DND-41 (cell line): ENCODE data around the gene MINDY4.
A peak's percentile ranks its signal among the peaks of the same experiment; 100 is the strongest.

Experiments used
- ATAC-seq: fragments of 200-7000 bp; cut with Tn5 transposase; 3 replicates; pipeline ENCODE4 v1.9.1; 2021; ENCODE audit warnings: low read depth; ENCODE audit not compliant: insufficient read depth
- DNase-seq: peaks from one replicate; pipeline ENCODE4 v3.0.0-alpha.2; 2020
- H2AFZ ChIP-seq: 2 replicates; pipeline ENCODE4 v1.6.0; 2012; ENCODE audit warnings: low read depth, low read length
- H3K27ac ChIP-seq: 2 replicates; pipeline ENCODE4 v1.5.1; 2012; ENCODE audit warnings: low read length, inconsistent platforms
- H3K27me3 ChIP-seq: fragments of 200-600 bp; sonication (generic); 2 replicates; pipeline ENCODE4 v1.6.0; 2012; ENCODE audit warnings: low read length, mild to moderate bottlenecking, inconsistent platforms; ENCODE audit not compliant: insufficient read depth, poor library complexity
- H3K36me3 ChIP-seq: 2 replicates; pipeline ENCODE4 v1.5.1; 2012; ENCODE audit warnings: low read length, inconsistent platforms; ENCODE audit not compliant: insufficient read depth
- H3K4me1 ChIP-seq: 2 replicates; pipeline ENCODE4 v1.5.1; 2012; ENCODE audit warnings: mild to moderate bottlenecking, low read length; ENCODE audit not compliant: insufficient read depth
- H3K4me2 ChIP-seq: 2 replicates; pipeline ENCODE4 v1.6.0; 2012; ENCODE audit warnings: mild to moderate bottlenecking, moderate library complexity, low read length, inconsistent platforms; ENCODE audit not compliant: insufficient read depth
- H3K4me3 ChIP-seq, 2 experiments: fragments of 200-600 bp in 1 of 2; shearing (Covaris generic) in 1 of 2; 2 replicates each; pipeline ENCODE4 v1.5.1; 2012 to 2016; ENCODE audit warnings: inconsistent platforms in 2 of 2, low read length in 2 of 2, mild to moderate bottlenecking in 2 of 2, low read depth in 1 of 2, moderate library complexity in 1 of 2
- H3K79me2 ChIP-seq: 2 replicates; pipeline ENCODE4 v1.6.0; 2012; ENCODE audit warnings: low read length, inconsistent platforms; ENCODE audit not compliant: insufficient read depth
- H3K9ac ChIP-seq: 2 replicates; pipeline ENCODE4 v1.6.0; 2012; ENCODE audit warnings: low read depth, mild to moderate bottlenecking, inconsistent platforms, low read length, moderate library complexity
- H3K9me3 ChIP-seq: 2 replicates; pipeline ENCODE4 v1.5.1; 2012; ENCODE audit warnings: low read length, moderate library complexity, mild to moderate bottlenecking, inconsistent platforms; ENCODE audit not compliant: insufficient read depth, severe bottlenecking
- H4K20me1 ChIP-seq: 2 replicates; pipeline ENCODE4 v1.6.0; 2012; ENCODE audit warnings: low read length; ENCODE audit not compliant: insufficient read depth
- CTCF ChIP-seq: IDR thresholded peaks from 2 replicates; pipeline ENCODE4 v1.5.1; 2012; ENCODE audit warnings: borderline replicate concordance, low read length, moderate library complexity, mild to moderate bottlenecking; ENCODE audit not compliant: poor library complexity, severe bottlenecking; ENCODE audit errors: extremely low read depth
- EZH2 ChIP-seq: IDR thresholded peaks from 3 replicates; pipeline ENCODE4 v1.6.1; 2012; ENCODE audit warnings: borderline replicate concordance, low read depth, mild to moderate bottlenecking, moderate library complexity, low read length, inconsistent platforms; ENCODE audit not compliant: severe bottlenecking

Gene MINDY4

DNA sequence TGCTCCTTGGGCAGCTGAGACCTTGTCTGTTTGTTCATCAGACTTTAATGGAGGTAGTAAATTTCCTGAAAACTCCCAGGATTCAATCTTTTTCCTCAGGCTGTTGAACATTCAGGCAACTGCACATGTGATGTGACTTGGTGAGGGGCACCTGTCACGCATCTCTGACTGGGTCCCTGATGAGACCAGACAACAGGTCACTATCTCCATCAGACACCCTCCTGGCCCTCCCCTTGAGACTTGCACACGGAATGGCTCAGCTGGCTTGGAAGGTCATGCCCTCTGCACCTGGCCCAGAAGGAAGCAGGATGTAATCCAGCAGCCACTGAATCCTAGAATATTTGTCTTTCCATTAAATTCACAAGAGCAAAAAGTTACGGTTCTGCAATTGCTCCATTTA lies 156.3 kb downstream of the MINDY4 start:
- Histone ChIP-seq H2AFZ (no peak overlapping the region), H4K20me1 (no peaks in the 10 kb centered on the region), H3K9ac (no peak overlapping the region), H3K4me1 (no peaks in the 10 kb centered on the region), H3K27me3 (peaks cover 4% of the 10 kb centered on the region), H3K4me2 (no peak overlapping the region), H3K4me3 (no peak overlapping the region), H3K9me3 (no peaks in the 10 kb centered on the region), H3K79me2 (no peaks in the 10 kb centered on the region), H3K27ac (no peak overlapping the region), H3K36me3 (no peaks in the 10 kb centered on the region)
- TF ChIP-seq EZH2: no peak
- TF ChIP-seq CTCF: no peak
- ATAC-seq: no peak
- DNase-seq: no peak

GRCh38 chr7:30928254-30928872 lies 157.1 kb downstream of the MINDY4 start:
- no peaks in the 10 kb centered on the region for H3K4me1 ChIP-seq
- H3K9ac ChIP-seq: no peak overlapping the region
- H2AFZ ChIP-seq: no peak overlapping the region
- ATAC-seq (no peak), DNase-seq (peak; percentile 1)
- no peak overlapping the region for H3K4me2 ChIP-seq
- peaks cover 4% of the 10 kb centered on the region for H3K27me3 ChIP-seq
- no peaks in the 10 kb centered on the region for H4K20me1 ChIP-seq
- TF ChIP-seq CTCF: no peak
- no peak for TF ChIP-seq EZH2
- H3K27ac ChIP-seq: no peak overlapping the region
- no peaks in the 10 kb centered on the region for H3K79me2 ChIP-seq
- H3K4me3 ChIP-seq: no peak overlapping the region
- H3K9me3 ChIP-seq: no peaks in the 10 kb centered on the region
- H3K36me3 ChIP-seq: no peaks in the 10 kb centered on the region

DNA sequence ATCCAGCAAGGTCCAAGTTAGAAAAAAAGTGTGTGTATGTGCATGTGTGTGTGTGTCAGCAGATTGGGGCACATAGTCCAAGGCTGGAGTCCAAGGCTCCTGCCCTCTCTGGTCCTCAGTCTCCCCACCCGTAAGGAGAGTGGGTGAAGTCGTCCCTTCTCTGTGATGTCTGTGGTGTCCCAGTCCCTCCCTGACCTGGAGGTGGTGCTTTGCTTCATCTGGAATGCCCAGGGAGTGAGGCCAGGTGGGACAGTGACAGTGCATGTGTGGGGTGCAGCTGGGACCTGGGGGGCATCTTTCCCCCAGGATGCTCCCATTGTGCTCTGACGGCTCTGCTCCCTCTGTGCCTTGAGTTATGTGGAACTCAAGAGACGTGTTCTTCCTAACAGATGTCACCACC lies 158.5 kb downstream of the MINDY4 start:
- TF ChIP-seq EZH2 (no peak), CTCF (no peak)
- no peak for DNase-seq
- Histone ChIP-seq H4K20me1 (no peaks in the 10 kb centered on the region), H3K9me3 (no peaks in the 10 kb centered on the region), H3K27me3 (peaks cover 4% of the 10 kb centered on the region), H2AFZ (no peak overlapping the region), H3K4me3 (no peak overlapping the region), H3K36me3 (no peaks in the 10 kb centered on the region), H3K9ac (no peak overlapping the region), H3K4me1 (no peaks in the 10 kb centered on the region), H3K27ac (no peak overlapping the region), H3K4me2 (no peak overlapping the region), H3K79me2 (no peaks in the 10 kb centered on the region)
- no peak for ATAC-seq
